Measurements from ENCODE around the gene S100A16.
"Not testable (repeated sequence)": the region's sequence is repeated elsewhere in the genome, so short reads cannot be mapped to it uniquely, and the experiment has no call there.

S100A16 gene

GRCh38 chr1:153647346-153647714 lies 34.4 kb upstream of the S100A16 start:
- no peak for TF ChIP-seq CTCF (IDR thresholded peaks at IDR 0.05; ENCODE audit: borderline replicate concordance, insufficient read depth, low read depth, low read length)
- no peak overlapping the region for H3K4me3 ChIP-seq (ENCODE audit: low read depth, low read length)

GRCh38 chr1:153646672-153647345 lies 33.9 kb upstream of the S100A16 start:
- no peak for TF ChIP-seq CTCF (IDR thresholded peaks at IDR 0.05; ENCODE audit: borderline replicate concordance, insufficient read depth, low read depth, low read length)

GRCh38 chr1:153643816-153644215 lies 30.9 kb upstream of the S100A16 start:
- TF ChIP-seq CTCF (IDR thresholded peaks at IDR 0.05; ENCODE audit: borderline replicate concordance, insufficient read depth, low read depth, low read length) = no peak
- H3K4me3 ChIP-seq (ENCODE audit: low read depth, low read length) = no peak overlapping the region

More at GRCh38 chr1:153646672-153647345, 33.9 kb upstream of the S100A16 start:
- no peak overlapping the region for H3K4me3 ChIP-seq (ENCODE audit: low read depth, low read length)

GRCh38 chr1:153643100-153643499 lies 30.2 kb upstream of the S100A16 start:
- TF ChIP-seq CTCF (IDR thresholded peaks at IDR 0.05; ENCODE audit: borderline replicate concordance, insufficient read depth, low read depth, low read length) = no peak
- H3K4me3 ChIP-seq (ENCODE audit: low read depth, low read length) = no peak overlapping the region

- TF ChIP-seq CTCF (IDR thresholded peaks at IDR 0.05; ENCODE audit: borderline replicate concordance, insufficient read depth, low read depth, low read length) = no peak
- no peak overlapping the region for H3K4me3 ChIP-seq (ENCODE audit: low read depth, low read length)
Measured at GRCh38 chr1:153642161-153642560, 29.2 kb upstream of the S100A16 start.

- no peak for TF ChIP-seq CTCF (IDR thresholded peaks at IDR 0.05; ENCODE audit: borderline replicate concordance, insufficient read depth, low read depth, low read length)
- H3K4me3 ChIP-seq (ENCODE audit: low read depth, low read length) = no peak overlapping the region
Measured at GRCh38 chr1:153640861-153641260, 27.9 kb upstream of the S100A16 start.

GRCh38 chr1:153640213-153640612 lies 27.3 kb upstream of the S100A16 start:
- not testable (repeated sequence) for H3K4me3 ChIP-seq (ENCODE audit: low read depth, low read length)
